T-cell (primary cell): ENCODE measurements around the gene OTOG. TPM values are rescaled to one million over a fixed set of nuclear protein-coding genes. Genes with fewer than 3 reads are reported as not detected.

Source experiments
- ATAC-seq, 4 experiments: fragments of 200-7000 bp in 3 of 4; fragments of 150-1000 bp in 1 of 4; cut with Tn5 transposase; replicated peaks in 1 of 4; 1 replicate in 3 of 4; 2 replicates in 1 of 4; pipeline ENCODE4 v1.10.0; 2021; ENCODE audit warnings: moderate library complexity in 3 of 4, mild to moderate bottlenecking in 2 of 4, moderate number of reproducible peaks in 1 of 4
- CTCF ChIA-PET, 2 donors: fragments of 300-600 bp; sonication (Branson Sonifier 250); formaldehyde crosslinking; loops; one replicate each; lab custom pipeline; 2022; ENCODE audit warnings: antibody characterized with exemption in 2 of 2; lab: Charles Lee
- POLR2A ChIA-PET, 2 donors: fragments of 300-600 bp; sonication (Branson Sonifier 250); formaldehyde crosslinking; loops; one replicate each; lab custom pipeline; 2022; ENCODE audit warnings: antibody characterized with exemption in 2 of 2; lab: Charles Lee
- DNase-seq, 35 experiments: peaks; one replicate each; pipeline versions ENCODE4 v3.0.0 to v3.0.0-alpha.2; 2013 to 2023
- H3K27ac ChIP-seq: one replicate; pipeline ENCODE4 v1.5.1; 2013; ENCODE audit warnings: low read length
- H3K27me3 ChIP-seq, 2 experiments: replicated peaks in 1 of 2; 1 replicate in 1 of 2; 2 replicates in 1 of 2; pipeline versions ENCODE4 v1.6.1 to v1.7.0; 2013; ENCODE audit warnings: low read length in 1 of 2, mixed read lengths in 1 of 2; ENCODE audit not compliant: control insufficient read depth in 2 of 2, insufficient read depth in 2 of 2; ENCODE audit errors: extremely low read depth in 1 of 2
- H3K36me3 ChIP-seq, 2 donors: 1 replicate in 1 of 2; 2 replicates in 1 of 2; pipeline versions ENCODE4 v1.6.1 to v1.7.0; 2013; ENCODE audit warnings: low read length in 1 of 2; ENCODE audit not compliant: control insufficient read depth in 2 of 2, insufficient read depth in 1 of 2; ENCODE audit errors: extremely low read depth in 1 of 2
- H3K4me1 ChIP-seq, 2 experiments: 1 replicate in 1 of 2; 2 replicates in 1 of 2; pipeline versions ENCODE4 v1.6.1 to v1.7.0; 2013; ENCODE audit warnings: low read length in 2 of 2, mixed read lengths in 1 of 2; ENCODE audit not compliant: insufficient read depth in 2 of 2, control insufficient read depth in 1 of 2; ENCODE audit errors: extremely low read depth in 1 of 2
- H3K4me3 ChIP-seq, 2 donors: 1 replicate in 1 of 2; 2 replicates in 1 of 2; pipeline versions ENCODE4 v1.5.1 to v1.7.0; 2013; ENCODE audit warnings: mild to moderate bottlenecking in 2 of 2, low read length in 1 of 2, moderate library complexity in 1 of 2; ENCODE audit not compliant: control insufficient read depth in 1 of 2; ENCODE audit errors: extremely low read depth in 1 of 2
- H3K9me3 ChIP-seq: 2 replicates; pipeline ENCODE4 v1.7.0; 2013
- H3K27ac Mint-ChIP-seq, 2 donors: one replicate each; pipeline ENCODE4 v1.8.0; 2020 to 2021; ENCODE audit warnings: mild to moderate bottlenecking in 2 of 2, mixed read lengths in 2 of 2
- H3K27me3 Mint-ChIP-seq, 2 donors: one replicate each; pipeline ENCODE4 v1.8.0; 2021 to 2022; ENCODE audit warnings: mixed read lengths in 2 of 2
- H3K36me3 Mint-ChIP-seq: one replicate; pipeline ENCODE4 v1.8.0; 2021; ENCODE audit warnings: mixed read lengths
- H3K4me1 Mint-ChIP-seq, 3 donors: one replicate each; pipeline ENCODE4 v1.8.0; 2020 to 2022; ENCODE audit warnings: mixed read lengths in 3 of 3, mild to moderate bottlenecking in 1 of 3
- H3K4me3 Mint-ChIP-seq, 3 donors: one replicate each; pipeline ENCODE4 v1.8.0; 2020 to 2022; ENCODE audit warnings: mild to moderate bottlenecking in 3 of 3, mixed read lengths in 3 of 3, moderate library complexity in 3 of 3
- H3K9me3 Mint-ChIP-seq, 3 donors: one replicate each; pipeline ENCODE4 v1.8.0; 2020 to 2022; ENCODE audit warnings: mixed read lengths in 3 of 3
- WGBS: methylation state at CpG from one replicate; pipeline ENCODE4 v1.1.5; 2013; ENCODE audit warnings: missing lambda C conversion rate; ENCODE audit not compliant: insufficient coverage; 5-methylcytosine and 5-hydroxymethylcytosine counted together
- total RNA-seq, 35 experiments: library from RNA in 6 of 35; stranded (reverse) in 6 of 35; fragments of 120-200 nt in 1 of 35; gene quantifications; one replicate each; pipeline versions ENCODE4 v1.2.1 to v1.2.4 and lab custom pipeline; 2013 to 2026

Gene OTOG
- total RNA-seq, 5 donors from 2014 or later (not counting 1 experiment from before 2014, with no cell fraction given), result not detected

- Mint-ChIP-seq H3K27ac (no peak overlapping the region), H3K4me3 (no peak overlapping the region), H3K27me3 (peaks cover 0 to 13% of the 10 kb centered on the region in 2 donors), H3K36me3 (no peaks in the 10 kb centered on the region), H3K4me1 (no peaks in the 10 kb centered on the region), H3K9me3 (no peaks in the 10 kb centered on the region)
- peaks cover 0 to 29% of the 10 kb centered on the region in 2 experiments for H3K27me3 ChIP-seq
- POLR2A ChIA-PET, result no interaction called here
- WGBS, result 88% methylated on average over 12 of the region's 14 CpGs
- ATAC-seq (no peak), DNase-seq (no peak)
- no peaks in the 10 kb centered on the region for H3K36me3 ChIP-seq
- CTCF ChIA-PET, result interaction anchor here (0.6 to 2.1 kb wide), 2 partner anchors 145 to 721 kb away, joined by 3 to 12 read pairs; no protein-coding TSS in a partner anchor
- no peaks in the 10 kb centered on the region for H3K4me1 ChIP-seq
- no peak overlapping the region for H3K4me3 ChIP-seq
- no peaks in the 10 kb centered on the region for H3K9me3 ChIP-seq
- no peak overlapping the region for H3K27ac ChIP-seq
These were observed 17.9 kb upstream of the OTOG start for GRCh38 chr11:17528906-17529843.

- ChIA-PET CTCF (no interaction called here), POLR2A (no interaction called here)
- Mint-ChIP-seq H3K4me1 (no peaks in the 10 kb centered on the region), H3K9me3 (no peaks in the 10 kb centered on the region), H3K4me3 (no peak overlapping the region), H3K36me3 (no peaks in the 10 kb centered on the region), H3K27ac (no peak overlapping the region), H3K27me3 (peaks cover 0 to 13% of the 10 kb centered on the region in 2 donors)
- 90% methylated on average over 6 of the region's 10 CpGs for WGBS
- H3K4me3 ChIP-seq, result no peak overlapping the region
- no peak overlapping the region for H3K27ac ChIP-seq
- DNase-seq, result no peak
- H3K4me1 ChIP-seq, result no peaks in the 10 kb centered on the region
- no peaks in the 10 kb centered on the region for H3K36me3 ChIP-seq
- no peaks in the 10 kb centered on the region for H3K9me3 ChIP-seq
- H3K27me3 ChIP-seq, result peaks cover 0 to 31% of the 10 kb centered on the region in 2 experiments
- ATAC-seq, result no peak
These were observed 17.2 kb upstream of the OTOG start for GRCh38 chr11:17529844-17530185.

- ChIA-PET CTCF (no interaction called here), POLR2A (interaction anchor here in 1 of 2 donors (0.7 kb wide), 1 partner anchor 521 kb away, joined by 4 read pairs; no protein-coding TSS in a partner anchor)
- DNase-seq, result no peak
- Mint-ChIP-seq H3K4me1 (no peaks in the 10 kb centered on the region), H3K36me3 (no peaks in the 10 kb centered on the region), H3K27ac (no peak overlapping the region), H3K9me3 (no peaks in the 10 kb centered on the region), H3K27me3 (peaks cover 0 to 9% of the 10 kb centered on the region in 2 donors), H3K4me3 (no peak overlapping the region)
- no peak for ATAC-seq
- Histone ChIP-seq H3K9me3 (no peaks in the 10 kb centered on the region), H3K27ac (no peak overlapping the region), H3K36me3 (no peaks in the 10 kb centered on the region), H3K4me3 (no peak overlapping the region), H3K27me3 (peaks cover 0 to 31% of the 10 kb centered on the region in 2 experiments), H3K4me1 (no peaks in the 10 kb centered on the region)
- 82% methylated on average over 16 of the region's 22 CpGs for WGBS
These were observed 15.9 kb upstream of the OTOG start for GRCh38 chr11:17531071-17531600.

GRCh38 chr11:17531636-17532113 lies 15.4 kb upstream of the OTOG start:
- no peak overlapping the region for H3K4me3 Mint-ChIP-seq
- ChIA-PET CTCF (interaction anchor here in 1 of 2 donors (0.5 kb wide), 1 partner anchor 177 kb away, joined by 8 read pairs; no protein-coding TSS in a partner anchor), POLR2A (interaction anchor here in 1 of 2 donors (0.7 kb wide), 1 partner anchor 522 kb away, joined by 4 read pairs; no protein-coding TSS in a partner anchor)
- H3K27ac ChIP-seq, result no peak overlapping the region
- WGBS, result 68% methylated on average over 5 of the region's 6 CpGs
- no peaks in the 10 kb centered on the region for H3K36me3 Mint-ChIP-seq
- no peak for DNase-seq
- H3K9me3 ChIP-seq, result no peaks in the 10 kb centered on the region
- no peak overlapping the region for H3K4me3 ChIP-seq
- ATAC-seq, result no peak
- peaks cover 0 to 8% of the 10 kb centered on the region in 2 donors for H3K27me3 Mint-ChIP-seq
- H3K27ac Mint-ChIP-seq, result no peak overlapping the region
- H3K9me3 Mint-ChIP-seq, result no peaks in the 10 kb centered on the region
- H3K27me3 ChIP-seq, result peaks cover 0 to 28% of the 10 kb centered on the region in 2 experiments
- H3K4me1 Mint-ChIP-seq, result no peaks in the 10 kb centered on the region
- H3K36me3 ChIP-seq, result no peaks in the 10 kb centered on the region
- no peaks in the 10 kb centered on the region for H3K4me1 ChIP-seq

GRCh38 chr11:17532784-17533183 lies 14.3 kb upstream of the OTOG start:
- Mint-ChIP-seq H3K27ac (no peak overlapping the region), H3K4me1 (no peaks in the 10 kb centered on the region), H3K36me3 (no peaks in the 10 kb centered on the region), H3K9me3 (no peaks in the 10 kb centered on the region), H3K4me3 (no peak overlapping the region), H3K27me3 (peaks cover 0 to 8% of the 10 kb centered on the region in 2 donors)
- H3K9me3 ChIP-seq, result no peaks in the 10 kb centered on the region
- H3K27ac ChIP-seq, result no peak overlapping the region
- ChIA-PET POLR2A (no interaction called here), CTCF (no interaction called here)
- DNase-seq (no peak), ATAC-seq (no peak)
- no peaks in the 10 kb centered on the region for H3K4me1 ChIP-seq
- no peak overlapping the region for H3K4me3 ChIP-seq
- H3K27me3 ChIP-seq, result peaks cover 0 to 28% of the 10 kb centered on the region in 2 experiments
- H3K36me3 ChIP-seq, result no peaks in the 10 kb centered on the region
- 20% methylated on average over 1 of the region's 2 CpGs for WGBS

- Mint-ChIP-seq H3K27ac (no peak overlapping the region), H3K36me3 (no peaks in the 10 kb centered on the region), H3K27me3 (peaks cover 0 to 4% of the 10 kb centered on the region in 2 donors), H3K4me1 (no peaks in the 10 kb centered on the region), H3K9me3 (no peaks in the 10 kb centered on the region), H3K4me3 (no peak overlapping the region)
- peaks cover 0 to 25% of the 10 kb centered on the region in 2 experiments for H3K27me3 ChIP-seq
- CTCF ChIA-PET, result no interaction called here
- no peaks in the 10 kb centered on the region for H3K36me3 ChIP-seq
- 64% methylated on average over 5 of the region's 6 CpGs for WGBS
- POLR2A ChIA-PET, result no interaction called here
- H3K27ac ChIP-seq, result no peak overlapping the region
- H3K4me3 ChIP-seq, result no peak overlapping the region
- ATAC-seq, result no peak
- DNase-seq, result no peak
- no peaks in the 10 kb centered on the region for H3K9me3 ChIP-seq
- H3K4me1 ChIP-seq, result no peaks in the 10 kb centered on the region
These were observed 13.7 kb upstream of the OTOG start for GRCh38 chr11:17533341-17533740.
